Neural crest cell (in vitro differentiated cells): ENCODE measurements around the gene CD63. TPM values are rescaled to one million over a fixed set of nuclear protein-coding genes. Genes with fewer than 3 reads are reported as not detected.
A peak's percentile ranks its signal among the peaks of the same experiment; 100 is the strongest.

Experiments used
- DNase-seq: peaks from one replicate; pipeline ENCODE4 v3.0.0; 2021; ENCODE audit warnings: low read depth, mixed read lengths, low spot score
- H3K27ac Mint-ChIP-seq: one replicate; pipeline ENCODE4 v1.8.0; 2021; ENCODE audit warnings: mild to moderate bottlenecking, mixed read lengths; ENCODE audit not compliant: unreplicated experiment
- H3K27me3 Mint-ChIP-seq: 2 replicates; pipeline ENCODE4 v1.8.0; 2021; ENCODE audit warnings: low read depth, mild to moderate bottlenecking, mixed read lengths
- H3K36me3 Mint-ChIP-seq: 2 replicates; pipeline ENCODE4 v1.8.0; 2021; ENCODE audit warnings: low read depth, mild to moderate bottlenecking, mixed read lengths
- H3K4me1 Mint-ChIP-seq: 2 replicates; pipeline ENCODE4 v1.8.0; 2021; ENCODE audit warnings: mixed read lengths
- H3K4me3 Mint-ChIP-seq: one replicate; pipeline ENCODE4 v1.8.0; 2021; ENCODE audit warnings: mild to moderate bottlenecking, mixed read lengths
- H3K9me3 Mint-ChIP-seq: 2 replicates; pipeline ENCODE4 v1.8.0; 2021; ENCODE audit warnings: mixed read lengths
- total RNA-seq: library from RNA; stranded (reverse); gene quantifications from 2 replicates; pipeline ENCODE4 v1.2.1, GENCODE V29; 2021
- TF ChIP-seq, protein P1 (sequence below): fragments of 200-600 bp; sonication (generic); conservative IDR thresholded peaks from 2 replicates; pipeline ENCODE4 v1.5.0; 2021; ENCODE audit warnings: antibody characterized with exemption, mild to moderate bottlenecking

Gene CD63
- total RNA-seq, 1 donor from 2014 or later: 560 TPM

DNA sequence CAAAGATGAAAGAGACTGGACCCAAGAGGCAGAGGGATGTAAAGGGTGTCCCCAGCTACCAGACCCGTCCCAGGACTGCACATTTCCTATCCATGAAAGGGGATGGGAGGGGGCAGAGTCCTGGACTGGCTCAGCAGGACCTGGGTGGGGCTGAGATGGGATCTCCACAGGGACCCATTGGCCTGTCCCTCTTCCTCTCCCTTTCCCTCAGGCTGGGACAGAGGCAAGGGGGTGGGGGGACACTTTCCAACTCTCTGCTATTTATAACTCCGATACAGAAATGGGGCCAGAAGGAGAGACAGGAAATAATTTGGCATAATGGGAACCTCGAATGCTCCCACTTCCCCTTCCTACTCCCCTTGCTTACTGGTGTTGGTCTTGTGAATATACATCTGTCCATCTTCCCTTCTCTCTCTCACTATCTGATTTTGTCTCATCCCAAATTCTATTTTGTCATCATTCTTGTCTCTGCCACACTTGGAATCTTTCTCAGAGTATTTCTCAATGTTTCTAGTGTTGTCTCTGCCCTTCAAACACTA lies 20.0 kb downstream of the CD63 start:
- peaks cover 70% of the 10 kb centered on the region for H3K27me3 Mint-ChIP-seq
- TF ChIP-seq, protein P1, sequence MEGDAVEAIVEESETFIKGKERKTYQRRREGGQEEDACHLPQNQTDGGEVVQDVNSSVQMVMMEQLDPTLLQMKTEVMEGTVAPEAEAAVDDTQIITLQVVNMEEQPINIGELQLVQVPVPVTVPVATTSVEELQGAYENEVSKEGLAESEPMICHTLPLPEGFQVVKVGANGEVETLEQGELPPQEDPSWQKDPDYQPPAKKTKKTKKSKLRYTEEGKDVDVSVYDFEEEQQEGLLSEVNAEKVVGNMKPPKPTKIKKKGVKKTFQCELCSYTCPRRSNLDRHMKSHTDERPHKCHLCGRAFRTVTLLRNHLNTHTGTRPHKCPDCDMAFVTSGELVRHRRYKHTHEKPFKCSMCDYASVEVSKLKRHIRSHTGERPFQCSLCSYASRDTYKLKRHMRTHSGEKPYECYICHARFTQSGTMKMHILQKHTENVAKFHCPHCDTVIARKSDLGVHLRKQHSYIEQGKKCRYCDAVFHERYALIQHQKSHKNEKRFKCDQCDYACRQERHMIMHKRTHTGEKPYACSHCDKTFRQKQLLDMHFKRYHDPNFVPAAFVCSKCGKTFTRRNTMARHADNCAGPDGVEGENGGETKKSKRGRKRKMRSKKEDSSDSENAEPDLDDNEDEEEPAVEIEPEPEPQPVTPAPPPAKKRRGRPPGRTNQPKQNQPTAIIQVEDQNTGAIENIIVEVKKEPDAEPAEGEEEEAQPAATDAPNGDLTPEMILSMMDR: no peak
- H3K36me3 Mint-ChIP-seq: no peaks in the 10 kb centered on the region
- H3K4me3 Mint-ChIP-seq: peak overlapping the region; percentile 87
- peak overlapping the region; percentile 46 for H3K27ac Mint-ChIP-seq
- peaks cover 43% of the 10 kb centered on the region for H3K4me1 Mint-ChIP-seq
- no peaks in the 10 kb centered on the region for H3K9me3 Mint-ChIP-seq
- no peak for DNase-seq

DNA sequence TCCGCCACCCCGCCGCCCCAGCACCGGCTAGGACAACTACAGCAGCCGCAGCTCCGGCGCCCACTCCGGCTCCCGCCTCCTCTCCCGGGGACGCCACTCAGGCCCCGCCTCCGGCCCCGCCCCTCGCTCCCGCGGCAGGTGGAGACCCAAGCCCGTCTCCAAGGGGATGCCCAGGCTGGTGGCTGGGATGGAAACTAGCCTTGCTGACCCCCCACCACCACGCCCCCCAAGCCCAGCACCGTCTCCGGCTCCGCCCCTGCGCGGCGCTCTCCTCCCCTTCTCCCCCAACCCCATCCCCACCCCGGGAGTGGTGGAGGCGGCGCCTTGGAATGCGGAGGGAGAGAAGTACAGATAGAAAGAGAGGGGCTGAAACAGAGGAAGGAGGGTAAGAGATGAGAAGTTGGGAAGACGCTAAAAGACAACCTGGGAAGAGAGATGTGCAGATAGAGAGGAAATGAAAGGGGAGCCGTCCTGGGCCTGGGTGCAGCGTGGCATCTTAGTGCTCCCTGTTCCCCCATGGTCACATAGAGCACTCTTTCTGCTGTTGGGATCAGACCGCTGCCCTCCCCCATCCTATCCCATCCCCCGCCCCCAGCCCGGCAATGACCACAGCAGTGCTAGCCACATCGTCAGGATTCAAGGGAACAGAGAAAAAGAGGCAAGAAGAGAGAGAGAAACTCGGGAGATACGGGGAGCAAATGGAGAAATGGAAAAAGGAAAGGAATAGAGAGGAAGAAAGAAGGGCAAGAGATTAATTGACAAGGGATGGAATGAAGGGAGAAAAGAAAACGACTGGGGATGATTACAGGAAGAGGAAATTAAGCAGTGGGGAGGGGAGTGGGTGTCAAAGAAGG lies 20.7 kb downstream of the CD63 start, which contains the start of gene ITGA7:
Gene ITGA7 (minus strand): TSS at position 64 of the 854 bp plus-strand sequence. CDS start 222 bp downstream, outside the sequence.
- peak; percentile 83 for DNase-seq
- no peaks in the 10 kb centered on the region for H3K9me3 Mint-ChIP-seq
- peak within 1 kb of the TSS; percentile 87 for H3K4me3 Mint-ChIP-seq
- H3K27me3 Mint-ChIP-seq: peaks cover 63% of the 10 kb centered on the region
- H3K27ac Mint-ChIP-seq: peak within 1 kb of the TSS; percentile 46
- H3K36me3 Mint-ChIP-seq: no peaks in the 10 kb centered on the region
- H3K4me1 Mint-ChIP-seq: peaks cover 46% of the 10 kb centered on the region
- TF ChIP-seq, protein P1: no peak

DNA sequence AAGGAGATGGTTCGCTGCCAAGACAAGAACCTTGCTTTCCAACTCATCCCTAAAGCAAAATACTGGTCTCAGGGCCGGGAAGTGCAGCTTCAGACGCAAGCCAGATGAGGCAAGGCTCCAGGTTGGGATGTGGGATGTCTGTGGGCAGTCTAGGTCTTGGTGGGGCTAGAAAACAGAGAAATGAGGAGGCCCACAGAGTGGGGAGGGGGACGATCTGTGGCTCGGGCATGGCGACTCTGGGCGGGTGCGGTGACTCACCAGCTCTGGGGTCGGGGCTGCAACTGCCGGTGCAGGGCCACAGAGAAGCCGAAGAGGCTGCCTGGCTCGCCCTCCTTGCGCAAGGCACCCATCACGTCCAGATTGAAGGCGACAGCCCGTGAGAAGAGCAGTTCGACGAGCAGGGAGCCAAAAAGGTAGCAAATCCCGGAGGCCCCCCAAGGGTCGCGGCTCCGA lies 21.6 kb downstream of the CD63 start:
- H3K9me3 Mint-ChIP-seq: no peaks in the 10 kb centered on the region
- no peak for DNase-seq
- no peaks in the 10 kb centered on the region for H3K36me3 Mint-ChIP-seq
- H3K27ac Mint-ChIP-seq: no peak overlapping the region
- H3K4me3 Mint-ChIP-seq: peak overlapping the region; percentile 87
- H3K4me1 Mint-ChIP-seq: peaks cover 47% of the 10 kb centered on the region
- TF ChIP-seq, protein P1: no peak
- H3K27me3 Mint-ChIP-seq: peaks cover 54% of the 10 kb centered on the region

DNA sequence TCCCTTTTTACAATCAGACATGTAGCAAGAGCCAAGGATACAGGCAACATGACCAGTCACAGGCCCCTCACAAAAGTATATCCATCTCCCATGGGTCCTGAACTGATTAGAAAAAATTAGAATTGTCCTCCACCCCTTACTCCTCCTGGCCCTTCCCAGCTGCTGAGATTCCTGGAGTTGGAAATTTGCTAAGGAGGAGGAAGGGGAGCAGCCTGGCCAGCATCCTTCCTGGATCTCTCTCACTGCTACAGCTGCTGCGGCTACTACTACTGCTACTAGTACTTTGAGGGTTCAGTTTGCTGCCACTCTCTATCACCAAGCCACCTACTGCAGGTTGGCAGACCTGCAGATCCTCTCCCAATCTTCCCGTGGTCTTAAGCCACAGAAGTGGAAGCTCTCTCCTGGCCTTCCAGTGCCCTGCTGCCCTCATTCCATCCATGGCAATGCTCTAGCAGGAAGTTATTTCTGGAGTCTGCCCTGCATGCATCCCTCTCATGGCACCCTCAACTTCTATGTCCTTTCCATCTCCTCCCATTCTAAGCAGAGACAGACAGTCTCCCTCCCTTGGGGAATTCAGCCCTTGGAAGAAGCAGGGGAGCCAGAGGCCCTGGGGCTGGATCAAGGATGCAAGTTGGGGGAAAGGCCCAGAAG lies 22.1 kb downstream of the CD63 start:
- Mint-ChIP-seq H3K9me3 (no peaks in the 10 kb centered on the region), H3K4me3 (peak overlapping the region; percentile 87), H3K4me1 (peaks cover 47% of the 10 kb centered on the region), H3K36me3 (no peaks in the 10 kb centered on the region), H3K27me3 (peaks cover 49% of the 10 kb centered on the region), H3K27ac (no peak overlapping the region)
- no peak for DNase-seq
- TF ChIP-seq, protein P1: no peak

DNA sequence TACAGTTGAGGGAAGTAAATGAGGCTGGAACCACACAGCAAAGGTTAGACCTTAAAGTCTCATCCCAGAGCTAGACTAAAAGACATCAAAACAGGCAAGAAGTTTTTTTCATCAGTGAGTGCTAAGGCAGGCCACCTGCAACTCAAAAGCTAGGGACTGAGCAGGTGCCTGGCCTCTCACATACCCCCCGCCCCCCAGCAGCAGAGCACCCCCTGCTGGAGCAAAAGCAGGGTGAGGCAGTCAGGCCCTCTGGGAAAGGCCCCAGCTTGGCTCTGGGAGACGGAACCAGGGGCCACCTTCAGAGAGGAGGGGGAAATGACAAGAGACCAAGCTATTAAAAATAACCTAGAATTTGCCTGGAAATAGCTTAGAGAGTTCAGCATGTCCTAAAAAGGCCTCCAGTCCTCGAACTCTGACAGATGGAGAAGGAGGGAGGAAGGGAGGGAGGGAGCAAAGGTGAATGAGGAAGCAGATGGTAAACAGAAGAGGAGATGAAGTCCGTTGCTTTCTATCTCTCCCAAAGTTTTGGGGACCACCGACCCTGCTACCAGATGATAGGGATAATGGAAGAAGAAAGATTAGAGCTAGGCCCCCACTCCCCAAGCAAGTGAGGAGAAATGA lies 22.9 kb downstream of the CD63 start:
- TF ChIP-seq, protein P1: peak; percentile 37
- Mint-ChIP-seq H3K27me3 (peaks cover 45% of the 10 kb centered on the region), H3K4me1 (peaks cover 47% of the 10 kb centered on the region), H3K36me3 (no peaks in the 10 kb centered on the region), H3K27ac (no peak overlapping the region), H3K4me3 (peak overlapping the region; percentile 87), H3K9me3 (no peaks in the 10 kb centered on the region)
- DNase-seq: no peak
